Muscle of leg (tissue), 11 donors: ENCODE data around the gene CTXN1. TPM values are rescaled to one million over a fixed set of nuclear protein-coding genes. Genes with fewer than 3 reads are reported as not detected.
"Not testable (repeated sequence)": the region's sequence is repeated elsewhere in the genome, so short reads cannot be mapped to it uniquely, and the experiment has no call there.

Experiments used
- DNase-seq: peaks from one replicate; pipeline ENCODE4 v3.0.0; 2013
- H3K27ac ChIP-seq: one replicate; pipeline ENCODE4 v1.5.1; 2013; ENCODE audit warnings: mild to moderate bottlenecking, low read length, control low read depth
- H3K27me3 ChIP-seq: one replicate; pipeline ENCODE4 v1.6.1; 2013; ENCODE audit warnings: low read length; ENCODE audit not compliant: control insufficient read depth, insufficient read depth
- H3K36me3 ChIP-seq: one replicate; pipeline ENCODE4 v1.6.1; 2013; ENCODE audit warnings: low read length; ENCODE audit not compliant: control insufficient read depth, insufficient read depth
- H3K4me1 ChIP-seq: one replicate; pipeline ENCODE4 v1.6.1; 2013; ENCODE audit warnings: low read length; ENCODE audit not compliant: control insufficient read depth, insufficient read depth
- H3K4me3 ChIP-seq: one replicate; pipeline ENCODE4 v1.5.1; 2013; ENCODE audit warnings: low read length, control low read depth
- H3K9me3 ChIP-seq: replicated peaks from 2 replicates; pipeline ENCODE4 v1.6.1; 2013; ENCODE audit warnings: low read depth, low read length; ENCODE audit not compliant: control insufficient read depth
- WGBS: methylation state at CpG from one replicate; pipeline ENCODE4 v1.1.5; 2013; ENCODE audit warnings: missing lambda C conversion rate; ENCODE audit not compliant: insufficient coverage; 5-methylcytosine and 5-hydroxymethylcytosine counted together
- polyA plus RNA-seq, 8 donors: library from polyadenylated mRNA; unstranded; fragments of 120-200 nt; gene quantifications; one replicate each; pipeline versions ENCODE4 v1.2.1 to v1.2.3, GENCODE V29; 2013; ENCODE audit warnings: inconsistent platforms in 1 of 8, low replicate concordance in 1 of 8; ENCODE audit not compliant: insufficient read length in 8 of 8, insufficient read depth in 1 of 8
- total RNA-seq: library from RNA; stranded (reverse); fragments of 120-200 nt; gene quantifications from one replicate; pipeline ENCODE4 v1.2.4, GENCODE V29; 2013

CTXN1 gene
- total and polyA plus RNA-seq, 9 donors: 0.58 to 5.3 (median 2.7) TPM

GRCh38 chr19:7899751-7900378 is 26.1 kb downstream of the CTXN1 start:
- Histone ChIP-seq H3K27ac (no peak overlapping the region), H3K4me1 (peaks cover 26% of the 10 kb centered on the region), H3K27me3 (no peaks in the 10 kb centered on the region), H3K9me3 (no peaks in the 10 kb centered on the region), H3K4me3 (no peak overlapping the region), H3K36me3 (no peaks in the 10 kb centered on the region)
- WGBS: 87% methylated on average over 34 of the region's 34 CpGs
- DNase-seq: no peak

- H3K36me3 ChIP-seq: no peaks in the 10 kb centered on the region
- no peak for DNase-seq
- H3K27me3 ChIP-seq: no peaks in the 10 kb centered on the region
- WGBS: 95% methylated on average over 15 of the region's 16 CpGs
- no peak overlapping the region for H3K27ac ChIP-seq
- H3K9me3 ChIP-seq: no peaks in the 10 kb centered on the region
- H3K4me1 ChIP-seq: peaks cover 21% of the 10 kb centered on the region
- H3K4me3 ChIP-seq: no peak overlapping the region
These were observed 27.0 kb downstream of the CTXN1 start for GRCh38 chr19:7898967-7899366.

GRCh38 chr19:7897292-7897691 is 28.6 kb downstream of the CTXN1 start:
- H3K27me3 ChIP-seq: no peaks in the 10 kb centered on the region
- no peaks in the 10 kb centered on the region for H3K36me3 ChIP-seq
- H3K4me3 ChIP-seq: no peak overlapping the region
- H3K27ac ChIP-seq: no peak overlapping the region
- no peaks in the 10 kb centered on the region for H3K9me3 ChIP-seq
- 87% methylated on average over 7 of the region's 11 CpGs for WGBS
- no peak for DNase-seq
- H3K4me1 ChIP-seq: peaks cover 12% of the 10 kb centered on the region

- no peak for DNase-seq
- 89% methylated on average over 8 of the region's 13 CpGs for WGBS
- no peaks in the 10 kb centered on the region for H3K36me3 ChIP-seq
- no peak overlapping the region for H3K4me3 ChIP-seq
- H3K9me3 ChIP-seq: no peaks in the 10 kb centered on the region
- H3K27ac ChIP-seq: no peak overlapping the region
- peaks cover 5% of the 10 kb centered on the region for H3K27me3 ChIP-seq
- peaks cover 4% of the 10 kb centered on the region for H3K4me1 ChIP-seq
These were observed 30.4 kb downstream of the CTXN1 start for GRCh38 chr19:7895565-7895964.

DNA sequence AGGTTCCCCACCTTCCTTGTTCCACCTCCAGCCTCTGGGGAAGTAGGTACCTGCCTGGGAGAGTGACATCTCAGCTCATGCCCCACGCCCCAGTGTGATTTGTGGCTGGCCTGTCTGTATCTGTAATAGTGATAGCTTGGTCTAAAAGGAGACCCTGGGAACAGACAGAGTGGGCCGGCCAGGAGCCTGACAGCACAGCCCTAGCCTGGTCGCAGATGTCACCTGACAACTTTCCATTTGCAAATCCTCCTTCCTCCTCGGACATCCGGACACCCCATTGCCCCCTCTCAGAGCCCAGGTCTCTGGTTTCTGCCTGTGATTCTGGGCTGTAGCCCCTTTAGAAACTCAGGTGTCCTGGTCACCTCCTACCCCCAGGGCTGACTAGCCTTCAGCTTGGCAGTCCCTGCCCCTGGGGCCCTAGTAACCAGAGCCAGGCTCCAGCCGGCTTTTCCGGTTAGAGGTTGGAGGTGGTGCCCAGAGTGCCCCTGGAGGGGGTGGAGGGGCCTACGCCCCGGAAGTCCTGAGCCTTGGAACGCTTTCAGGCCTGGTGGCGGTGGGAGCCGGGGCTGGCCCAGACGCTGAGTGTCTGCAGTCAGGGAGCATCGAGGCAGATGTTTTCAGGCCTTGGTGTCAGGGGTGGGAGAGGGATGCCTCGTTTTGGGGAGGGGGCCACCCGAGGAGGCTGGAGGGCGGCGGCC is 31.2 kb downstream of the CTXN1 start:
- H3K36me3 ChIP-seq: no peaks in the 10 kb centered on the region

DNA sequence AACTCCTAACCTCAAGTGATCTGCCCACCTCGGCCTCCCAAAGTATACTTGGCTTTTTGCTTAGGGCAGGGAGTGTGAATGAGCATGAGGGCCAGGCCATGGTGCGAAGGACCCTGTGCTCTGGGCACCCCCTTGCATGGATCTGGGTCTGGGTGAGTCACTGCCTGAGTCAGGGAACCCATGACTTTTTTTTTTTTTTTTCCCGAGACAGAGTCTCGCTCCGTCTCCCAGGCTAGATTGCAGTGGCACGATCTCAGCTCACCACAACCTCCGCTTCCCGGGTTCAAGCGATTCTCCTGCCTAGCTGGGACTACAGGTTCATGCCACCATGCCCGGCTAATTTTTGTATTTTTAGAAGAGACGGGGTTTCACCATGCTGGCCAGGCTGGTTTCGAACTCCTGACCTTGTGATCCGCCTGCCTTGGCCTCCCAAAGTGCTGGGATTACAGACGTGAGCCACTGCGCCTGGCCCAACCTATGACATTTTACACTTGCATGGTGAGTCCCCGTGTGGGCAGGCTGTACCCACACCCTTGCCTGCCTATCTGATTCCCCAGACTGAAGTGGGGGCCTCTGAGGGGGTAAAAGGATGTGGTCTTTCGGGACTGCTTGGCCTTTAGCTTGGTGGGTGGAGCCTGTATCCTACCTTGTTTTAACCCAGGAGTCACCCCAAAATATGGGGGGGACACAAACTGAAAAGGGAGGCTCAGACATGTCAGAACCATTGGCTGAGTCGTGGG is 32.4 kb downstream of the CTXN1 start:
- H3K9me3 ChIP-seq, H3K4me1 ChIP-seq, DNase-seq, H3K36me3 ChIP-seq, H3K27ac ChIP-seq, H3K4me3 ChIP-seq: not testable (repeated sequence)
- 83% methylated on average over 12 of the region's 18 CpGs for WGBS
- peaks cover 10% of the 10 kb centered on the region for H3K27me3 ChIP-seq

More for the DNA sequence above, 31.2 kb downstream of the CTXN1 start:
- Histone ChIP-seq H3K9me3 (no peaks in the 10 kb centered on the region), H3K27me3 (peaks cover 5% of the 10 kb centered on the region), H3K4me3 (no peak overlapping the region), H3K27ac (no peak overlapping the region), H3K4me1 (no peaks in the 10 kb centered on the region)
- WGBS: 46% methylated on average over 18 of the region's 18 CpGs
- no peak for DNase-seq

GRCh38 chr19:7888826-7889217 is 37.1 kb downstream of the CTXN1 start:
- Histone ChIP-seq H3K9me3 (no peaks in the 10 kb centered on the region), H3K36me3 (no peaks in the 10 kb centered on the region), H3K27me3 (peaks cover 24% of the 10 kb centered on the region), H3K4me1 (peaks cover 8% of the 10 kb centered on the region), H3K27ac (no peak overlapping the region), H3K4me3 (no peak overlapping the region)
- DNase-seq: no peak
- 76% methylated on average over 6 of the region's 8 CpGs for WGBS

DNA sequence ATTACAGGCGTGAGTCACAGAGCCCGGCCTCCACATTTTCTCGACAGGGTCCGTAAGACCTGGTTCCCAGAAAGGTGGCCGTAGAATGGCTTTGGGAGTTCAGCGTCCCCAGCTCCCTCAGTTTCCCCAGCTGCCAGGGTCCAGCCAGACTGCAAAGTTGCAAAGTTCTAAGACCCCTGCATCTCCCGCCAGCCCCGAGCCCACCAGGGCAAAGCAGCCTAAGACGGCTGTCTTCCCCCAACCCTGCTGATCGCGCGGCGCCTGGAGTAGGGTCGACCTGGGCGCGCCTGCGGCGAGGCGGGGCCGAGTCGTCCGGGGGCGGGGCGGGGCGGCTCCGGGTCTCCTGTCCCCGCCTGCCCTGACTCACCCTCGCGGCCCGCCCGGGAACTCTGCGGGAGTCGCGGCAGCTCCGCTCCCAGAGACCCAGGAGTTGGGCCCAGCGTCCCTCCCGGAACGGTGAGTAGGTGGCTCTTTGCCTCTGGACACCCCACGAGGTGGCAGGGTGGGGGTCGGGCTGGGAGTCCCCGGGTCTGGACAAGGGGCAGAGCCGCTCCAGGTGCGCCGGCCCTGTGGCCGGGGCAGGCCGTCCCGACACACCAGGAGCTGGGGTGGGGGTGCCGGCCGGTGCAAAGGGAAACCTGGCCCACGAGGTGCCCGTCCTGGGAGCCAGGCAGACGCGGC is 37.6 kb downstream of the CTXN1 start, which contains the start of gene LRRC8E:
Gene LRRC8E (plus strand): TSS at position 366 of the 681 bp plus-strand sequence. CDS start 7,094 bp downstream, outside the sequence.
- Histone ChIP-seq H3K4me3 (peak within 1 kb of the TSS; percentile 21), H3K27me3 (peaks cover 24% of the 10 kb centered on the region), H3K36me3 (no peaks in the 10 kb centered on the region), H3K4me1 (peaks cover 8% of the 10 kb centered on the region), H3K27ac (no peak within 1 kb of the TSS), H3K9me3 (no peaks in the 10 kb centered on the region)
- peak; percentile 15 for DNase-seq
- WGBS: 7% methylated on average over 49 of the region's 53 CpGs

DNA sequence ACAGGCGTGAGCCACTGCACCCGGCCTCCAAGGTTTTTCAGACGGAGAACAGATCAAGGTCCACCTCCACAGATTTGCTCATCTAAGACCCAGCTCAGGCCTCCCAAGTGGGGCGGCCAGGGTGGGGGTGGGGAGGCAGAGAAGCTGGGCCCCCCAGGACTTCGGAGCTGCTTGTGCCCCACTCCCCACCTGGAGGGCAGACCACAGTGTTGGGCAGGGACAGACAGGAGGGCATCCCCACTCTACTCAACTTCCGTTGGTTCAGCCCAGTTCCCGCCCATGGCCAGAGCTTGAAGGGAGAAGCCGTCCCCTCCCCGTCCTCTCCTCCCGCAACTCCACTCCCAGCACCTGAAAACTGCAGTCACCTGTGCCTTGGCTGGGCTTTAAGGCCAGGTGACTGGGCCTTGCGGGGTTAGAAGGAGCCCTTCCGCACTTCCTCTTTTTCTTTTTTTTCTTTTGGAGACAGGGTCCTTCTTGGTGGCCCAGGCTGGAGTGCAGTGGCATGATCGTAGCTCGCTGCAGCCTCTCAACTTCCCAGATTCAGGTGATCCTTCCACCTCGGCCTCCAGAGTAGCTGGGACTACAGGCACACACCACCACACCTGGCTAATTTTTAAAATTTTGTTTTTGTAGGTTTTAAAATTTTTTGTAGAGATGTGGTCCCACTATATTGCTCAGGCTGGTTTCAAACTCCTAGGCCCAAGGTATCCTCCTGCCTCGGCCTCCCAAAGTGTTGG is 38.4 kb downstream of the CTXN1 start:
- H3K36me3 ChIP-seq: no peaks in the 10 kb centered on the region
- WGBS: 77% methylated on average over 10 of the region's 16 CpGs
- no peaks in the 10 kb centered on the region for H3K9me3 ChIP-seq
- H3K4me1 ChIP-seq: peaks cover 8% of the 10 kb centered on the region
- no peak overlapping the region for H3K4me3 ChIP-seq
- H3K27ac ChIP-seq: no peak overlapping the region
- DNase-seq: no peak
- peaks cover 24% of the 10 kb centered on the region for H3K27me3 ChIP-seq
